GM18526 (cell line): ENCODE measurements around the gene RBP7.

ENCODE experiments used
- POLR2A ChIP-seq: IDR thresholded peaks from 3 replicates; pipeline ENCODE4 v1.6.1; 2011; ENCODE audit not compliant: insufficient read length; ENCODE audit errors: extremely low read depth

Gene RBP7

DNA sequence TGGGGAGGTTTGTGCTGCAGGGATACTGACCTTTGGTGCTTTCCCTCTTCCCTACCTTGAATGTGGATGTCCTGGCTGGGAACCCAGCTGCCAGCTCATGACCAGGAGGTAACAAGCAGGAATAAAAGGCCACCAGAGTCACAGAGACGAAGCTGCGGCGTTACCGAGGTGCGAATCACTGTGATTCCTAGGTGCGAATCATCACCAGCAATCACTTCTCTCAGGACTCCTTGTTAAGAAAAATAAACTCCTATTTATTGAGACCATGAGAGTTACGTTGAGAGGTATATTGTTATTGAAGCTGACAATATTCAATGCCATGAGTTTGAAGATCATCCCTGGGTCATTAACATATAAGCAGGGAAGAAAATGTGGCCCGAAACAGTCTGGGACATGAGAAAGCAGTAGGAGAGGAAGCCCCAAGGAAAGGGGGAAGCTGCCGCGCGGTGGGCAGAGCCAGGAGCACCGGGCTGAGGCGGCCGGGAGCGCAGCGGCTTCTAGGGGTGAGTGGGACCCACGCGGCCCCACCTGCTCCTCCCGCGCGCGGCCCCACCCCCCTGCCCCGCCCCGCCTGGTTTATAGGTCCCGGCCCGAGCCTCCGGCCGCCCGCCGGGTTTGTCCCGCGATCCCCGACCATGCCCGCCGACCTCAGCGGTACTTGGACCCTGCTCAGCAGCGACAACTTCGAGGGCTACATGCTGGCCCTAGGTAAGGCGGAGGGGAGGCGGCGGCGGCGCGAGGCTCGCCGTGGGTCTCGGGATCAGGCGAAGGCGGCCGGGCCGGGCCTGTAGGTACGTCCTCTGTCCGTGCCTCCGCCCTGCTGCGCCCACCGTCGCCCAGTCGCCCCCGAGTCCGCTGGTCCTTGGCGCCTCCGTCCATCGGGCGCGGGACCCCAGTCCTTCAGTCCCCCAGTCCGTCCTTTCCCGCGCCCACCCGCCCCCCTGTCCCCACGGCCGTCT is at the start of gene RBP7:
RBP7 (plus strand) TSS at position 605 of the 959 bp plus-strand sequence; CDS start at position 636, 31 bp downstream.
- TF ChIP-seq POLR2A: no peak

GRCh38 chr1:9957726-9958125 is 39.3 kb upstream of the RBP7 start:
- TF ChIP-seq POLR2A: no peak

- no peak for TF ChIP-seq POLR2A
Measured at GRCh38 chr1:9960011-9960410, 37.0 kb upstream of the RBP7 start.

DNA sequence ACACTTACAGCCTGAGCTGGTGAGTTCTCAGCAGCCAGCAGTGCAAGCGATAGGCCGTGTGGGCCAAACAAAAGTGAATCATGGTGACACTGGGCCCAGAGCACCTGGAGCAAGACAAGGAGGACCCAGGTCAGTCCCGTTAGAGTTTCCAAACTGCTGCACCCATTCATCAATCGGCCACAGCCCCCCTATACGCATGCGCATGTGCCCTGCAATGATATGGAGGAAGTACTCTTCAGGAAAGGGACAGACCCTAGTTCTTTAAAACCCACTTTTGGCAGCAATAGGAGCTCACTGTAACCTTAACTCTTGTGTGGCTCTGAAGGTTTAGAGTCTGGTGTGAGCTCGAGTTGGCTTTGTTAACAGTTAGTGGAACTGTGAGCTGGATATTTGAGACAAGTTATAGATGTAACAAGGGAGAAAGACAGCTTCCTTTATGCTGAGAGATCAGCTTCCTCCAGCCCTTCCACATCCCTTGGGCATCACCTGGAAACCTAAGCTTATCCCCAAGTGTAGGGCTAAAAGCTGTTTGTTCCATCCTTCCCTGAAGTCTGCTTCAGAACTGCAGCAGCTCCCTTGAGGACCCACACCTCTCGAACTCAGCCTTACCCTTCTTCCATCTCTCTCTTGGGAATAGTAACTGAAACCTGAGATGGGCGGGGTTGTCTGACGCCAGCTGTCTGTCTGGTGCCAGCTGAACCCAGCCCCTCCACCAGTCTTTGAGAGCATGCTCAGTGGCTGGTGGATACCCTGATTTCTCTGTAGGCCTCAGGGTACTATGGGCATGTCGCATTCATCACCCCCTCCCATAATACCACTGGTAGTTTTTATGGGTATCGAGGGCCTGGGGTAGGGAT is 36.1 kb upstream of the RBP7 start:
- no peak for TF ChIP-seq POLR2A

DNA sequence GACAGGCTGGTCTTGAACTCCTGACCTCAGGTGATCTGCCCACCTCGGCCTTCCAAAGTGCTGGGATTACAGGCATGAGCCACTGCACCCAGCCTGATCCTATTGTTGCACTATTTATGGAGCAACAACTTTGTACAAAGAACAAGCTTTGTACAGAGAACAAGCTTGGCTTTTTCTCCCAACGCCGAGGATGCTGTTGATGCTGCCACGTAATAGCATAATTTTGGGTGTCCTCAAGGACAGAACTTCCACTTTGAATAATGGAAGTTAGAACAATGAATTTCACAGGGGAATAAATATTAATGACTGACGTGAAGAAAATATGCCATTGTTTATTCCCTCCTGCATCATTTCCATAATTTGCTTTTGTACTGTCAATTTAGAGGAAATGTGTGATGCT is 12.8 kb upstream of the RBP7 start:
- no peak for TF ChIP-seq POLR2A

DNA sequence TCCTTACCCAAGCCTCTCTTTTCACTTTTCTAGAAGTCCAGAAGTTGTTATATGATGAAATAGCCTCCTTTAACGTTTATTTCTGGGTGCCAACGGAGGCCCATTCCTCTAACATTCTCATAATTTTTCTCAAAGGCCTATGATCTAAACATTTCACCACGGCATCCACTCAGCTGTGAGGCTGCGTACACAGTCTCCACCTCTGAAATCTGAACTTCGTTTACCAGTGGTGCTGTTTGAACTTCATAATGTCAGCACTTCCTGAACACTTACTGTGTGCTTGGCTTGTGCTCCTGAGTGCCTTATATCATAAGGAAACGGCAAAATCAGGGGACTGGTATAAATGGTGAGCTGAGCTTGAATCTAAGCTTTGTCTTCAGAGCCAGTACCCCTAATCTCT is 12.0 kb upstream of the RBP7 start:
- TF ChIP-seq POLR2A: no peak

GRCh38 chr1:9989773-9990172 is 7.3 kb upstream of the RBP7 start:
- no peak for TF ChIP-seq POLR2A

- TF ChIP-seq POLR2A: no peak
Measured at GRCh38 chr1:9990944-9991343, 6.1 kb upstream of the RBP7 start.

GRCh38 chr1:9992910-9993309 is 4.1 kb upstream of the RBP7 start:
- TF ChIP-seq POLR2A: no peak

DNA sequence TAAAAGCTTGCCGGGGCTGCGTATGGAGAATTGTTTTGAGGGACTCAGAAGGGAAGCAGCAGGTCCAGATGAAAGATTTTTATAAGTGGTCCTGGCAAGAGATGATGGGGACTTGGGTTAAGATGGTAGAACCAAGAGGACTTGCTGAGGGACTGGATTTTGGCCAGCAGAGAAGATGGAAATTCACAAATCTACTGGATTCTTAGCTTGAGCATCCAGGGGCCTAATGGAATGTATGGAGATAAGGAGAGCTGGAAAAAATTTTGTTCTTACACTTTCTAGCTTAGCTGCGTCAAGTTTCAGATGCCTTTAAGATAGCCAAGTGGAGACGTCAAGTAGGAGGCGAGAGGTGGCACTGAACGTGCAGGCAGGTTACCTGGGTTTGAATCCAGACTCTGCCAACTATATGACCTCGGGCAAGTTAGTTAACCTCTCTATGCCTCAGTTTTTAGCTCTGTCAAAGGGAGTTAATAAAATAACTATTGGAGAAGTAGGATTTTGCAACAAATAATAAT is 3.4 kb upstream of the RBP7 start:
- TF ChIP-seq POLR2A: no peak

- TF ChIP-seq POLR2A: no peak
Measured at GRCh38 chr1:10001016-10001665, 4.1 kb downstream of the RBP7 start.

DNA sequence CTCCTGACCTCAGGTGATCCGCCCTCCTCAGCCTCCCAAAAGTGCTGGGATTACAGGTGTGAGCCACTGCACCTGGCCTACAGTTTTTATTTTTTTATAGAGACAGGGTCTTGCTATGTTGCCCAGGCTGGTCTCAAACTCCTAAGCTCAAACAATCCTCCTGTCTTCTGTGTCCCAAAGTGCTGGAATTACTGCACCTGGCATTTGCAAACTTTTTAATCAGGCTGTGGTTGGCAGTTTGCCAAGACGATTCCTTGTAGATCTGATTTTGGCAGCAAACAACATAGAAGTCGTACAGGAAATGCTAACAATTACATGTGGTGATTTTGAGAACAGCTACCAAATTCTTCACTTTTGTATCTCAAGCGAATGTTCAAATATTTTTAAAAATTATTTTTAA is 10.1 kb downstream of the RBP7 start:
- no peak for TF ChIP-seq POLR2A

GRCh38 chr1:10014016-10014415 is 17.0 kb downstream of the RBP7 start:
- TF ChIP-seq POLR2A: no peak

GRCh38 chr1:10019561-10019960 is 22.5 kb downstream of the RBP7 start:
- TF ChIP-seq POLR2A: no peak

DNA sequence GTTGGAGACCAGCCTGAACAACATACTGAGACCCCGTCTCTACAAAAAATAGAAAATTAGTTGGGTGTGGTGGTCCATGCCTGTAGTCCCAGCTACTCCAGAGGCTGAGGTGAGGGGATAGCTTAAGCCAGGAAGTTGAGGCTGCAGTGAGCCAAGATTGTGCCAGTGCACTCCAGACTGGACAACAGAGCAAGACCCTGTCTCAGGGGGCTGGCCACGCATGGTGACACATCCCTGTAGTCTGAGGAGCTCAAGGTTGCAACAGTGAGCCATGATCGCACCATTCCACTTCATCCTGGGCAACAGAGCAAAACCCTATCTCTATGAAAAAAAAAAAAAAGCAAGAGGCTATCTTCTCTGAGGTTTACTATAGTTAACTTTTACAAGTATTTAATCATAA is 23.1 kb downstream of the RBP7 start:
- no peak for TF ChIP-seq POLR2A
